ENCODE measurements around the gene TBC1D25.

- TF ChIP-seq CTCF (IDR thresholded peaks at IDR 0.05; ENCODE audit: low read length) (no peak), EZH2 (IDR thresholded peaks at IDR 0.05; ENCODE audit: borderline replicate concordance, low read length) (no peak)
Measured at GRCh38 chrX:48533165-48533564, 6.3 kb upstream of the TBC1D25 start.
